Central memory CD8-positive, alpha-beta T cell (primary cell): ENCODE data around the gene AMD1.
"Not testable (repeated sequence)": the region's sequence is repeated elsewhere in the genome, so short reads cannot be mapped to it uniquely, and the experiment has no call there.

Experiments used
- ATAC-seq: fragments of 150-1000 bp; cut with Tn5 transposase; replicated peaks from 2 replicates; pipeline ENCODE4 v1.10.0; 2022; ENCODE audit warnings: mild to moderate bottlenecking, moderate FRiP score, moderate number of reproducible peaks; ENCODE audit not compliant: poor library complexity, severe bottlenecking; ENCODE audit errors: extremely low read depth
- DNase-seq, 2 donors: peaks; one replicate each; pipeline ENCODE4 v3.0.0; 2021; ENCODE audit warnings: low spot score in 2 of 2
- H3K27ac Mint-ChIP-seq: one replicate; pipeline ENCODE4 v1.8.0; 2022; ENCODE audit warnings: low read depth, mild to moderate bottlenecking, moderate library complexity, mixed read lengths
- H3K27me3 Mint-ChIP-seq: one replicate; pipeline ENCODE4 v1.8.0; 2022; ENCODE audit warnings: mixed read lengths
- H3K36me3 Mint-ChIP-seq: one replicate; pipeline ENCODE4 v1.8.0; 2022; ENCODE audit warnings: mild to moderate bottlenecking, moderate library complexity, mixed read lengths; ENCODE audit not compliant: insufficient read depth
- H3K4me1 Mint-ChIP-seq: one replicate; pipeline ENCODE4 v1.8.0; 2022; ENCODE audit warnings: mixed read lengths
- H3K4me3 Mint-ChIP-seq: one replicate; pipeline ENCODE4 v1.8.0; 2022; ENCODE audit warnings: mild to moderate bottlenecking, moderate library complexity, mixed read lengths
- H3K9me3 Mint-ChIP-seq: one replicate; pipeline ENCODE4 v1.8.0; 2022; ENCODE audit warnings: mixed read lengths

AMD1 gene

DNA sequence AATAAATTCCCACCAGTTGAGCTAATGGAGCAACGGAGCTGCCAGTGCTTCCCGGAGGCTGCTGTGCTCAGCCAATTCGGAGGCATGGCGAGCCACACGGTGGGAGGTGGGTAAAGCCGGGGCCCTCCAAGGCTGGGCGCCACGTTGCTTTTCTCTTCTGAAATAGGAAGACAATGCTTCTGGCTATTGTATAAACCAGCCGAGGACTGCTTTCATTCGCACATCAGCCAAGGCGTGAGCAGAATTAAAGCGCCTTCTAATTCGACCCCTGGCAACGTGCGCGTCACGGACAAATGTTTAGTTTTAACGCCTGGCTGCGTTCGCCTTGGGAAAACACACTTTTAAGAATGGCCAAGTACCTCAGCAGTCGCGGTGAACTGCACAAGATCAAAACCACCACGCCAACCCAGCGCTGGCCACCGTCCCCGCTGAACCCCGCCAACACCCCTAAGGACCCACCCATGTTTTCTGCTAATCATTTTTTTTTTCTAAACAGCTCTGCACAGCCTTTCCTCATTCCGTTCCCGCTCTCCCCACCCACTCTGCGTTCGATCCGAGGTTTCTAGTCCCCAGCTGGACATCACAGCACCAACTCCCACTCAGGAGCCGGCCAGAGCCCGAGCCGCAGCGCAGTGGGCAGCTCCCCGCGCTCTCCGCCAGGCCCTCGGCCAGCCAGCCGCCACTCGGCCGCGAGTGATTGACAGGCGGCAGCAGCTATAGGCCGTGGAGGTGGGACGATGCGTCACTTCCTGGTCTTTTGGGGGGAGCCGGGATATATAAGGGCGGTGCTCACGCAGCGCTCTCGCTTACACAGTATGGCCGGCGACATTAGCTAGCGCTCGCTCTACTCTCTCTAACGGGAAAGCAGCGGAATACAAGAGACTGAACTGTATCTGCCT lies at the start of gene AMD1:
AMD1 (plus strand) TSS at position 805 of the 899 bp plus-strand sequence. CDS start 321 bp downstream, outside the sequence.
- Mint-ChIP-seq H3K9me3 (no peaks in the 10 kb centered on the region), H3K27ac (peak within 1 kb of the TSS; percentile 96), H3K36me3 (peaks cover 35% of the 10 kb centered on the region), H3K4me3 (peak within 1 kb of the TSS; percentile 98), H3K27me3 (no peaks in the 10 kb centered on the region), H3K4me1 (peaks cover 32% of the 10 kb centered on the region)
- DNase-seq: peak; percentile 87 to 93
- peak; percentile 79 for ATAC-seq

DNA sequence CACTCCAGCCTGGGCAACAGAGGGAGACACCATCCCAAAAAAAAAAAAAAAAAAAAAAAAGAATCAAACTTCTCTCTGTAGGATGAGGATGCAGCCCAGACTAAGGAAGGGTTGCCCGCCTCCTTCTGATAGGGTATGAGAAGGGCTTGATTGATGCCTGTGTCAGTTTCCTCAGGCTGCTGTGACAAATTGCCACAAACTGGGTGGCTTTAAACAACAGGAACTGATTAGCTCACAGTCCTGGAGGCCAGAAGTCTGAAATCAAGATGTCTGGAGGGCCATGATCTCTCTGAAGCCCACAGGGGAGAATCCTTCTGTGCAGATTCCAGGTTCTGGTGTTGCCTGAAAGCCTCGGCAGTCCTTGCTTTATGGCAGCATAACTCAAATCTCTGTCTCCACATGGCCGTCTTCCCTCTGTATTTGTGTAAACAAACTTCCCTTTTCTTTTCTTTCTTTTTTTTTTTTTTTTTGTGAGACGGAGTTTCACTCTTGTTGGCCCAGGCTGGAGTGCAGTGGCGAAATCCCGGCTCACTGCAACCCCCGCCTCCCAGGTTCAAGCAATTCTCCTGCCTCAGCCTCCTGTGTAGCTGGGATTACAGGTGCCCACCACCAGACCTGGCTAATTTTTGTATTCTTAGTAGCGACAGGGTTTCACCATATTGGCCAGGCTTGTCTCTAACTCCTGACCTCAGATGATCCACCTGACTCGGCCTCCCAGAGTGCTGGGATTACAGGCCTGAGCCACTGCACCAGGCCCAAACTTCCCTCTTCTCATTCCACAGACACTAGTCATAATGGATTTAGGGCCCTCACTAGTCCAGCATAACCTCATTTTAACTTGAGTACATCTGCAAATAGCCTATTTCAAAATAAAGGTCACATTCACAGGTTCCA lies 48.1 kb upstream of the AMD1 start:
- H3K9me3 Mint-ChIP-seq: no peaks in the 10 kb centered on the region
- H3K27ac Mint-ChIP-seq: no peak overlapping the region
- ATAC-seq: no peak
- H3K4me3 Mint-ChIP-seq: no peak overlapping the region
- no peaks in the 10 kb centered on the region for H3K4me1 Mint-ChIP-seq
- no peaks in the 10 kb centered on the region for H3K27me3 Mint-ChIP-seq
- no peak for DNase-seq
- H3K36me3 Mint-ChIP-seq: no peaks in the 10 kb centered on the region

DNA sequence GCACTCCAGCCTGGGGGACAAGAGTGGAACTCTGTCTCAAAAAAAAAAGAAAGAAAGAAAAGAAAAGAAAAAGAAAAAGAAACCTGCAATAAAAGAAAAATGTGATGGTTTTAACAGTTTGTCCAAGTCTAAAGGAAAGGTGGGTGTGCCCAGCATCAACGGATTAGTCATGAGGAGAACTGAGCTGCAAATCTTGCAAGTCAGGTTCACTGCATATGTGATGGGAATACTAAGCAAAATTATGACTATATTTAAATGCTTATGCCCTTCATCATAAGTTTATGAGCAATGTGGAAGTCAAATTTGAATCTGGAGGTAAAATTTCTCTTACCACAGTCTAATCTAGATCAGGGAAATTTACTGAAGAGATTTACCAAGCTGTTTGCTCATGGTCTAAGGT lies 46.2 kb upstream of the AMD1 start:
- no peak for ATAC-seq
- H3K4me1 Mint-ChIP-seq: no peaks in the 10 kb centered on the region
- H3K4me3 Mint-ChIP-seq: no peak overlapping the region
- no peaks in the 10 kb centered on the region for H3K36me3 Mint-ChIP-seq
- no peaks in the 10 kb centered on the region for H3K27me3 Mint-ChIP-seq
- no peak overlapping the region for H3K27ac Mint-ChIP-seq
- H3K9me3 Mint-ChIP-seq: no peaks in the 10 kb centered on the region
- no peak for DNase-seq

DNA sequence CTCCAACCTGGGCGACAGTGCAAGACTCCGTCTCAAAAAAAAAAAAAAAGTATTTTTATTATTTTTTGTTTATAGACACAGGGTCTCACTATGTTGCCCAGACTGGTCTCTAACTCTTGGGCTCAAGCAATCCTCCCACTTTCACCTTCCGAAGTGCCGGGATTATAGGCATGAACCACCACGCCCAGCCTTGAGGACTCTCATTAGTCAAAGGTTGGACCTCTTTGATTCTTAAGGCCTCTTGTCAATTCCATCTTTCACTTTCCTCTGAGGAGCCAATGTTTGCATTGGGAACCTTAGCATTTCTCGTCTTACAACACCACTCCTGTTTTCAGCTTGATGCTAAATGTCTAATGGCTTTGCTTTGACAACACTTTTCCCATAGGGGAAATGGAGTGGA lies 43.2 kb upstream of the AMD1 start:
- H3K4me3 Mint-ChIP-seq: no peak overlapping the region
- H3K4me1 Mint-ChIP-seq: no peaks in the 10 kb centered on the region
- no peak overlapping the region for H3K27ac Mint-ChIP-seq
- ATAC-seq (no peak), DNase-seq (no peak)
- no peaks in the 10 kb centered on the region for H3K9me3 Mint-ChIP-seq
- H3K27me3 Mint-ChIP-seq: no peaks in the 10 kb centered on the region
- no peaks in the 10 kb centered on the region for H3K36me3 Mint-ChIP-seq

DNA sequence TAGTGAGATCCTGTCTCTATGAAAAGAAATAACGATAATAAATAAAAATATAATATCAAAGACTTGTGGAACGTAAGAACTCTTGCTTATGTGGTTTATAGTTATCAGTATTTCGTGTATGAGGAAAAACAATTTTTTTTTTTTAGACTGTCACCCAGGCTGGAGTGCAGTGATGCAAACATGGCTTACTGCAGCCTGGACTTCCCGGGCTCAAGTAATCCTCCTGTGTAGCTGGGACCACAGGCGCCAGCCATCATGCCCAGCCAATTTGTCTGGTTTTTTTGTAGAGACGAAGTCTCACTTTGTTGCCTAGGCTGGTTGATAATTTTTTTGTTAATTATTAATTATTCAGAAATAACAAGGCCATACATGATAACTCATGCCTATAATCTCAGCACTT lies 40.8 kb upstream of the AMD1 start:
- Mint-ChIP-seq H3K27me3 (no peaks in the 10 kb centered on the region), H3K36me3 (no peaks in the 10 kb centered on the region), H3K9me3 (no peaks in the 10 kb centered on the region), H3K4me1 (no peaks in the 10 kb centered on the region), H3K4me3 (no peak overlapping the region), H3K27ac (no peak overlapping the region)
- ATAC-seq (no peak), DNase-seq (no peak)

DNA sequence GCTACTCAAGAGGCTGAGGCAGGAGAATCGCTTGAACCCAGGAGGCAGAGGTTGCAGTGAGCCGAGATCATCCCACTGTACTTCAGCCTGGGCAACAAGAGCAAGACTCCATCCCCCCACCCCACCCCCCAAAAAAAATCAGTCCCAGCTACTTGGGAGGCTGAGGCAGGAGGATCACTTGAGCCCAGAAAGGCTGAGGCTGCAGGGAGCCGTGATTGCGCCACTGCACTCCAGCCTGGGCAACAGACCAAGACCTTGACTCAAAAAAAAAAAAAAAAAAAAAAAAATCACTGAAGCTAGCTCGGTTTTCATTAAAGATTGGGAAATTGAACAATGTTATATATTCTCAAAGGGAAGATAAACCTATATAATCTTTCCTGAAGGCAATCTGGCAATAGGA lies 38.8 kb upstream of the AMD1 start:
- ATAC-seq, H3K9me3 Mint-ChIP-seq, H3K27me3 Mint-ChIP-seq, H3K36me3 Mint-ChIP-seq, H3K4me3 Mint-ChIP-seq, H3K4me1 Mint-ChIP-seq, H3K27ac Mint-ChIP-seq, DNase-seq: not testable (repeated sequence)

DNA sequence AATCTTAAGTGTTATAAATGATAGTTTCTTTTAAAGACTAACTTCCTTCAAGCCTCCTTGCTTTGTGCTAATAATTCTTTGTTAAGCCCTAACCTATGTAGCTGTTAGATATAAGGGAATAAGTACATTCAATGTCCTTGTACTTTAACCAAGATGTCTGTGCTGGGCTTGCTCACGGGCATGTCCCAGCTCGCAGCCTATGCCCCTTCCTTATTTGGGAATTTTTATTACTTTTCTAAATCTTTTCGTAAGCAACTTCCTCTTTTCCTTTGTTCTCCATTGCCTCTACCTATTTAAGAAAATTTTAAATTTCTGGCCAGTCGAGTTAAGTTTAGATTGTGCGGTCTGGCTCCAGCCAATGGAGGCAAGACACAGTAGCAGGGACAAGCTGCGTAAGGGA lies 33.3 kb upstream of the AMD1 start:
- Mint-ChIP-seq H3K36me3 (peaks cover 2% of the 10 kb centered on the region), H3K27ac (no peak overlapping the region), H3K27me3 (no peaks in the 10 kb centered on the region), H3K4me1 (no peaks in the 10 kb centered on the region), H3K4me3 (no peak overlapping the region), H3K9me3 (no peaks in the 10 kb centered on the region)
- no peak for ATAC-seq
- no peak for DNase-seq

DNA sequence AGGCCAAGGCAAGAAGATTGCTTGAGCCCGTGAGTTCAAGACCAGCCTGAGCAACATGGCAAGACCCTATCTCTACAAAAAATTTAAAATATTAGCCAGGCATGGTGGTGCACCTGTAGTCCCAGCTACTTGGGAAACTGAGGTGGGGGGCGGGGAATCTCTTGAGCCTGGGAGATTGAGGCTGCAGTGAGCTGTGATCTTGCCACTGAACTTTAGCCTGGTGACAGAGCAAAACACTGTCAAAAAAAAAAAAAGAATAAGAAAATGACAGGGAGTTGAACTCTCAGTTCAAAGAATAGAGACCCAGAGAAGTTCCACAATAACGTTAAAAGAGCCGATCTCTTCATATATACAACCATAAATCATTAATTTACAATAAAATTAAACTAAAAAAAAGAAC lies 24.8 kb upstream of the AMD1 start:
- Mint-ChIP-seq H3K4me1 (no peaks in the 10 kb centered on the region), H3K27me3 (no peaks in the 10 kb centered on the region), H3K36me3 (peaks cover 2% of the 10 kb centered on the region), H3K27ac (no peak overlapping the region), H3K4me3 (no peak overlapping the region), H3K9me3 (no peaks in the 10 kb centered on the region)
- DNase-seq (no peak), ATAC-seq (no peak)

DNA sequence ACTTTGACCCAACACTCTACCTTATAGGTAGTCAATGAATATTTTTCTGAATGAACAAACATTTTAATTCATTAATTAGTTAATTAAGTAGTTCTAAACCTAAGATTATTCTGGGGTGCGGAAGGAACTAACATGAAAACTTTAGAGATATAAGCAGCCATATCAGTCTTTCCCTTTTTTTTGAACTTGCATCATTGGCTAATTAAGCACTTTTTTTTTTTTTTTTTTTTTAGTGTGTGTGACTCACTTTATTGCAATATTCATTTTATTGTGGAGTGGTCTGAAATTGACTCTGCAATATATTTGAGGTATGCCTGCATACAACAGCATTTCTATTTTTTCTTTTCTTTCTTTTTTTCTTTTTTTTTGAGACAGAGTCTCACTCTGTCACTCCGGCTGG lies 21.8 kb upstream of the AMD1 start:
- Mint-ChIP-seq H3K4me3 (no peak overlapping the region), H3K4me1 (no peaks in the 10 kb centered on the region), H3K27ac (no peak overlapping the region), H3K27me3 (no peaks in the 10 kb centered on the region), H3K36me3 (peaks cover 2% of the 10 kb centered on the region), H3K9me3 (no peaks in the 10 kb centered on the region)
- DNase-seq (no peak), ATAC-seq (no peak)

DNA sequence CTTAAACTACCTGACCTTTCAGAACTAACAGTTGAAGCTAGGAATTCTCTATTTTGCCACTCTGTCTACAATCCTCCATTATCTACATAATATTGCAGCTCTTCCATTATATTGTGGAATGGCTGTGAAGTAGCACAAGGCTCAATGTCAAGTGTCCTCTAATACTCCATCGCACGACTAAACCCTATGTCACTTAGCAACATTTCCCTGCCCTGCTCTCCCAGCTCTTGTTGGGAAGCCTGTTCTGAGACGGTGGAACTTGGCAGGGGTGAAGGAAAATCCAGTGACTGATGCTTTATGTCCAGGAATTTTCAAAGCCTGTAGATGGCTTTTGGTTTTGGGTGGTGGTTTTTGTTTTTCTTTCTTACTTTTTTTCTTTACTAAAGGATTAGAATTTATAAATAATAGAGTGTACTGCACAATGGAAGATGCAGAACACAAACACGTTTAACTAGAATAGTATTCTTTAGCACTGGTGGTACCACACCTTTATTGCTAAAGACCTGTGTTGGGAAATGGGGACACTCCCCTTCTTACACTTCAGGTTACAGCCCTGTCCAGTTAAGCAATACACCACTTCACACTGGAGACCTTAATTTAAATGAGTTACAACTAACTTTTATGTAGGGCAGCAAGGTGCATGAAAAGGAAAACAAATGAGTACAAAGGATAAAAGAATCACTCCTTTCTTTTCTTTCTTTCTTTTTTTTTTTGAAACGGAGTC lies 20.7 kb upstream of the AMD1 start:
- DNase-seq (no peak), ATAC-seq (no peak)
- H3K9me3 Mint-ChIP-seq: no peaks in the 10 kb centered on the region
- H3K4me3 Mint-ChIP-seq: no peak overlapping the region
- no peaks in the 10 kb centered on the region for H3K4me1 Mint-ChIP-seq
- H3K27me3 Mint-ChIP-seq: no peaks in the 10 kb centered on the region
- H3K27ac Mint-ChIP-seq: no peak overlapping the region
- peaks cover 2% of the 10 kb centered on the region for H3K36me3 Mint-ChIP-seq

DNA sequence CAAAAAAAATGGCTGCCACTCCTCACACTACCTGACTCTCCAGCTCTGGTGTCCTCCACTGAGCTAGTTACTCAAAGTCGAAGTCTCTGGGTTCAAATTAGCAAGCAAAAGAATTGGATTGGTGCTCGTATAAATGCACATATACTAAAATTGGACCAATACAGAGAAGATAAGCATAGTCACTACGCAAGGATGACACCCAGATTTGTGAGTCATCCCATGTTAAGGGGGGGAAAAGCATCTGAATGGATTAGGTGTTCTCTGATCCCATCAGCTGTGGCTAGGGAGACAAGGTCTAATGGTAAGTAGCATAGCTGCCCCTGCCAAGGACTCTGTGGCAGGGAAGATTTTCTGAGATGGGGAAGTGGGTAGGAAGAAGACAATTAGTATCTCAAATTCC lies 18.3 kb upstream of the AMD1 start:
- ATAC-seq: no peak
- no peaks in the 10 kb centered on the region for H3K27me3 Mint-ChIP-seq
- DNase-seq: no peak
- no peaks in the 10 kb centered on the region for H3K36me3 Mint-ChIP-seq
- no peaks in the 10 kb centered on the region for H3K9me3 Mint-ChIP-seq
- H3K27ac Mint-ChIP-seq: no peak overlapping the region
- H3K4me3 Mint-ChIP-seq: no peak overlapping the region
- H3K4me1 Mint-ChIP-seq: no peaks in the 10 kb centered on the region

DNA sequence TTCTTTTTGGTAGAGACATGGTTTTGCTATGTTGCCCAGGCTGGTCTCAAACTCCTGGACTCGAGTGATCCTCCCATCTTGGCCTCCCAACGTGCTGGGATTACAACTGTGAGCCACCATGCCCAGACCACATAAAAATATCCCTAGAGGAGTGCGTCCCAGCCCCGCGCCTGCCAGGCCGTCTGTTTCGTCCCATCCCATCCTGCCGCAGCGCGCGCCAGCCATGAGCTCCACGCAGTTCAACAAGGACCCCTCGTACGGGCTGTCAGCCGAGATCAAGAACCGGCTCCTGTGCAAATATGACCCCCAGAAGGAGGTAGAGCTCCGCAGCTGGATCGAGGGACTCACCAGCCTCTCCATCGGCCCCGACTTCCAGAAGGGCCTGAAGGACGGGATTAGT lies 16.6 kb upstream of the AMD1 start:
- DNase-seq: no peak
- no peak for ATAC-seq
- Mint-ChIP-seq H3K4me1 (no peaks in the 10 kb centered on the region), H3K9me3 (no peaks in the 10 kb centered on the region), H3K27me3 (no peaks in the 10 kb centered on the region), H3K36me3 (no peaks in the 10 kb centered on the region), H3K27ac (no peak overlapping the region), H3K4me3 (no peak overlapping the region)
